GM12892 (cell line): ENCODE results near the gene AHI1.

ENCODE experiments used
- POLR2A ChIP-seq: IDR thresholded peaks from 2 replicates; pipeline ENCODE4 v1.6.1; 2011; ENCODE audit warnings: low read depth, low read length, control low read depth
- POLR2AphosphoS5 ChIP-seq: IDR thresholded peaks from 2 replicates; pipeline ENCODE4 v1.6.1; 2011; ENCODE audit warnings: low read depth, low read length, control low read depth
- TAF1 ChIP-seq: IDR thresholded peaks from 2 replicates; pipeline ENCODE4 v1.6.1; 2011; ENCODE audit warnings: low read depth, mild to moderate bottlenecking, control low read depth, low read length, borderline replicate concordance

DNA sequence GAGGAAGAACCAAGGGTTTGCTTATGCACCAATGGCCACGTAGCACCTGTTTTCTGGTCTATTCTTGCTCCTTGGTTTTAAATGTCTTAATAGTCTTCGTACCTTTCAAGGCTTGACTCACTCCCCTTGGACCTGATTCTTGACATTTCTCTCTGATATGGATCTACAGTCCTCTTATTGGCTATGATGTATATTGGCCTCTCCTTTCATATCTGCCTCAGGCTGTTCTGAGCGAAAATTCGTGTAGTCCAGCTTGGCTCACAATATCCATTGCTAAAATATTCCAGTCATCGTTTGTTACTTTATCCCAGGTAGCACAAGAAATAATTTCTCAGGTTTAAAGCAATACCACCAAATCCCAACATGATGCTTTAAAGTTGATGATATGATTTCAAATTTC is 256.8 kb downstream of the AHI1 start:
- no peak for TF ChIP-seq POLR2AphosphoS5
- no peak for TF ChIP-seq TAF1
- TF ChIP-seq POLR2A, result no peak
